ENCODE results near the gene MTG1.
"Not testable (repeated sequence)": the region's sequence is repeated elsewhere in the genome, so short reads cannot be mapped to it uniquely, and the experiment has no call there.

The MTG1 gene

GRCh38 chr10:133469205-133469604 is 75.2 kb downstream of the MTG1 start:
- not testable (repeated sequence) for H3K27me3 ChIP-seq (ENCODE audit: control insufficient read depth, insufficient read depth, low read length); H3K4me3 ChIP-seq (ENCODE audit: low read length); H3K36me3 ChIP-seq (ENCODE audit: control insufficient read depth, insufficient read depth, low read length); H3K4me1 ChIP-seq (ENCODE audit: control insufficient read depth, insufficient read depth, low read length); DNase-seq (ENCODE audit: low read depth, low spot score); H3K27ac ChIP-seq (ENCODE audit: low read length)
- no CpG with 5 or more reads among the region's 3 CpGs for WGBS (ENCODE audit: insufficient coverage, insufficient read length)
- peaks cover 23% of the 10 kb centered on the region for H3K9me3 ChIP-seq (ENCODE audit: control insufficient read depth, insufficient read depth, low read length)

- no peak for DNase-seq (ENCODE audit: low read depth, low spot score)
- Histone ChIP-seq H3K27me3 (ENCODE audit: control insufficient read depth, insufficient read depth, low read length) (no peaks in the 10 kb centered on the region), H3K4me1 (ENCODE audit: control insufficient read depth, insufficient read depth, low read length) (no peaks in the 10 kb centered on the region), H3K36me3 (ENCODE audit: control insufficient read depth, insufficient read depth, low read length) (no peaks in the 10 kb centered on the region; the same call in 1 of the 2 replicates), H3K9me3 (ENCODE audit: control insufficient read depth, insufficient read depth, low read length) (peaks cover 31% of the 10 kb centered on the region), H3K4me3 (ENCODE audit: low read length) (no peak overlapping the region), H3K27ac (ENCODE audit: low read length) (no peak overlapping the region)
- no CpG with 5 or more reads among the region's 7 CpGs for WGBS (ENCODE audit: insufficient coverage, insufficient read length)
Measured at GRCh38 chr10:133471300-133472109, 77.5 kb downstream of the MTG1 start.

All from iPS DF 6.9 (cell line).